ENCODE measurements around the gene RPS8.
"Not testable (repeated sequence)": the region's sequence is repeated elsewhere in the genome, so short reads cannot be mapped to it uniquely, and the experiment has no call there.

Gene RPS8

DNA sequence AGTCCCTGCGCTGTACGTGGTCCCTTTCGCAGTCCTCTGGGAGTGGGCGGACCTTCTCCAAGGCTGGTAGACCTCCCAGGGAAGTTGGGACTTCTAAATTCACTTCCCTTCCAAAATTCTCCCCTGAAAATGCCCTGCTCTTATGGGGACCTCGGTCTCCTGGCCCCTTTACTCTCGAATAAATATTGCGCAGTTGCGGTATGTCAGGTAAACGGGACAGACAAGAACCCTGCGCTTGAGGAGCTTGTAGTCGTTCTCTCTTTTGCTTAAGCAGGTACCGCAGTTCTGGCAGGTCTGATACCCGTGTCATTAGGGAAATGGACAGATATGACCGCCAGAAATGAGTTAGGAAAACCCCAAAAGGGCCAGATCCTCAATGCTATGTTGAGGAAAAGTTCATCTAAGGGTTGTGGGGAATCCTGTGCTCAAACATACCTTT is 35.1 kb upstream of the RPS8 start:
- DNase-seq (ENCODE audit: insufficient read length, low spot score) (no peak), FAIRE-seq (no peak)
- TF ChIP-seq, protein P1, sequence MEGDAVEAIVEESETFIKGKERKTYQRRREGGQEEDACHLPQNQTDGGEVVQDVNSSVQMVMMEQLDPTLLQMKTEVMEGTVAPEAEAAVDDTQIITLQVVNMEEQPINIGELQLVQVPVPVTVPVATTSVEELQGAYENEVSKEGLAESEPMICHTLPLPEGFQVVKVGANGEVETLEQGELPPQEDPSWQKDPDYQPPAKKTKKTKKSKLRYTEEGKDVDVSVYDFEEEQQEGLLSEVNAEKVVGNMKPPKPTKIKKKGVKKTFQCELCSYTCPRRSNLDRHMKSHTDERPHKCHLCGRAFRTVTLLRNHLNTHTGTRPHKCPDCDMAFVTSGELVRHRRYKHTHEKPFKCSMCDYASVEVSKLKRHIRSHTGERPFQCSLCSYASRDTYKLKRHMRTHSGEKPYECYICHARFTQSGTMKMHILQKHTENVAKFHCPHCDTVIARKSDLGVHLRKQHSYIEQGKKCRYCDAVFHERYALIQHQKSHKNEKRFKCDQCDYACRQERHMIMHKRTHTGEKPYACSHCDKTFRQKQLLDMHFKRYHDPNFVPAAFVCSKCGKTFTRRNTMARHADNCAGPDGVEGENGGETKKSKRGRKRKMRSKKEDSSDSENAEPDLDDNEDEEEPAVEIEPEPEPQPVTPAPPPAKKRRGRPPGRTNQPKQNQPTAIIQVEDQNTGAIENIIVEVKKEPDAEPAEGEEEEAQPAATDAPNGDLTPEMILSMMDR (IDR thresholded peaks at IDR 0.05; ENCODE audit: insufficient read depth, missing control alignments): no peak

DNA sequence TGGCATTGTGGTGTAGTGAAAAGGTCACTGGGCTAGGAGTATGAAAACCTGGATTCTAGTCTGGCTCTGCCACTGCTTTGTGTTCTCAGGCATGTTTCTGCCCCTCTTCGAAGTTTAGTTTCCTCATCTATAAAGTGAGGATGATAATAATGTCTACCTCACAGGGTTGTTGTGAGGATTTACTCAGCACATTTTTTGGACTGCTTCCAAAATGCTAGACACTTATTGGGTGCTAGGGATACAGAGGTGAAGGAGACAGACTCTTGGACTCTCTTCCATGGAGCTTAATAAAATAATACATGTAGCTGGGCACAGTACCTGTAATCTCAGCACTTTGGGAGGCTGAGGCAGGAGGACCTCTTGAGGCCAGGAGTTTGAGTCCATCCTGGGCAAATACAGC is 32.1 kb upstream of the RPS8 start:
- DNase-seq (ENCODE audit: insufficient read length, low spot score) (no peak), FAIRE-seq (no peak)
- TF ChIP-seq, protein P1 (IDR thresholded peaks at IDR 0.05; ENCODE audit: insufficient read depth, missing control alignments): no peak

DNA sequence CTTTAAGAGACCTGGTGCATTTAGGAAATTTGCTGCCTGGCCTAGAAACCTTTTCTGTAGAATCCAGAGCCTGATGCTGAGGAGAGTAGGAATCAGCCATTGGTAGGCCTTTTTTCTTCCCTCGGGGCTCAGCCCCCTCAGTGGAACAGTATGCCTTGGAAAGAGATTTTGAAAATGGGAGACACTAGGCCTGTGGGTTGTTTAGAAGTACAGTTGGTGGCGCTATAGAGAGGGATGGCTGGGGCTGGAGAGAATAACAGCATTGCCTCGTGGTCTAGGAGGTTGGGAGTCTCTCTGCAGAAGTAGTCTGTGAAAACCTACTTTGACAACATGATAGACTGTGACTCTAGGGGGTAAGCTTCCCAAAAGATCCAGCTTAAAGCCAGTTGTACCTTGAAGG is 27.5 kb upstream of the RPS8 start:
- TF ChIP-seq, protein P1 (IDR thresholded peaks at IDR 0.05; ENCODE audit: insufficient read depth, missing control alignments): no peak
- no peak for DNase-seq (ENCODE audit: insufficient read length, low spot score)
- no peak for FAIRE-seq

DNA sequence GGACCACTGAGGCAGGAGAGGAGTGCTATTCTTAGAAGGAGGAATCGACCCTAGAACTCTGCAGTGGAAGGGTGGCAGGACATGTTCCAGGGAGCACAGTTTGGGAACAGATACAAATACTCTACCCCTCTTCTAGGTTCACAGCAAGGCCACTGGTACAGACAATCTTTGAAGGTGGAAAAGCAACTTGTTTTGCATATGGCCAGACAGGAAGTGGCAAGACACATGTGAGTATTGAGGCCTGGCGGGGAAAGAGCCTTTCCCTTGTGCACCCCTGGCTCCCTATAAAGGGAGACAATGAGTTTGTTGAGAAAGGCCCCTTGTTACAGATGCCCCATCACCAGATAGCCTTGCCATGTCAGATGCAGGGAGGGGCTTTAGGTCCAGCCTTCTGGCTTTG is 17.9 kb upstream of the RPS8 start:
- DNase-seq (ENCODE audit: insufficient read length, low spot score) (no peak), FAIRE-seq (no peak)
- TF ChIP-seq, protein P1 (IDR thresholded peaks at IDR 0.05; ENCODE audit: insufficient read depth, missing control alignments): no peak

DNA sequence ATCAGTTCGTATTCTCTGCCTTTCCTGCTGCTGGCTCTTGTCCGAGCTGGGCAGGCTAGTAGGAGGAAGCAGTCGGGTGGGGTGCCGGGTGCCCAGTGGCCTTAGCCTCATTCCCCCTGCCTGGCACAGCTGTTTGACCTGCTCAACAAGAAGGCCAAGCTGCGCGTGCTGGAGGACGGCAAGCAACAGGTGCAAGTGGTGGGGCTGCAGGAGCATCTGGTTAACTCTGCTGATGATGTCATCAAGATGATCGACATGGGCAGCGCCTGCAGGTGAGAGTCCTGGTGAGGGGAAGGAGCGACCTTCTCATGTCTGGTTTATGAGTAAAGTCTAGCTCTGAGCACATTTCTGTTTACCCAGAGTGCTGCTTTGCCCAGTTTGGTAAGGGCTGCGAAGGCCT is 16.3 kb upstream of the RPS8 start:
- DNase-seq (ENCODE audit: insufficient read length, low spot score): no peak
- FAIRE-seq: no peak
- TF ChIP-seq, protein P1 (IDR thresholded peaks at IDR 0.05; ENCODE audit: insufficient read depth, missing control alignments): no peak

DNA sequence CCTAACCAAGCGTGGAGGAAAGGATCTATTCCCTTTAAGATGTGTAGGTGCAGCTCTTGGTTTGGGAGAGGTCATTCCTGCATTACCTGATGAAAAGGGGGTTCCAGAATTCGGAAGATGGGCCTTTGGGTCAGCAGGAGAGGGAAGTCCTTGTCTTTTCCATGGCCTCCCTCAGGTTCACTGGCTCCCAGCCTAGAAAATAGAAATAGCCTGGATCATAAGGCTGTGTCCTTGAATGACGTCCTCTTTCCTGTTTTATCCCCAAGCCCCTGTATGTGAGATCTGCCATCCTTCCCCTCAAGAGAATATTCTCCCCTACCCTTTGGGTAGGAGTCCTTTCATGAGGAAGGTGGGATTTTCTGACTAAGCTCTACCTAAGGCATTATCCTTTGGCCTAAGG is 14.5 kb upstream of the RPS8 start:
- no peak for FAIRE-seq

DNA sequence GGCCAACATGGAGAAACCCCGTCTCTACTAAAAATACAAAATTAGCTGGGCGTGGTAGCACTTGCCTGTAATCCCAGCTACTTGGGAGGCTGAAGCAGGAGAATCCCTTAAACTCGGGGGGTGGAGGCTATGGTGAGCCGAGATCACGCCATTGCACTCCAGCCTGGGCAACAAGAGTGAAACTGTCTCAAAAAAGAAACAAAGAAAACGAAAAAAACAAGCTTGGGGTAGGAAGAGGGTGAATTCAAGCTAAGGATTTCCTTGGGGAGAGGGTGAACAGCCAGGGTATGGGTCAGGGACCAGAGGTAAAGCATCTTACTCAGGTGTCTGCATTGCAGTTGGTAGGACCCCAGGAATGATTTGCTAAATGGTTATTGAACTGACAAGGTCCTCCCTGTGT is 8.9 kb upstream of the RPS8 start:
- DNase-seq (ENCODE audit: insufficient read length, low spot score); FAIRE-seq: not testable (repeated sequence)

More for the DNA sequence above, 14.5 kb upstream of the RPS8 start:
- no peak for DNase-seq (ENCODE audit: insufficient read length, low spot score)
- TF ChIP-seq, protein P1 (IDR thresholded peaks at IDR 0.05; ENCODE audit: insufficient read depth, missing control alignments): no peak
